GM06990 (cell line): Measurements from ENCODE around the gene CMC1.
"Not testable (repeated sequence)": the region's sequence is repeated elsewhere in the genome, so short reads cannot be mapped to it uniquely, and the experiment has no call there.

ENCODE experiments used
- DNase-seq: peaks from one replicate; pipeline ENCODE4 v3.0.0-alpha.2; 2011; ENCODE audit not compliant: insufficient read length; ENCODE audit errors: extremely low read depth
- H3K27me3 ChIP-seq: replicated peaks from 2 replicates; pipeline ENCODE4 v1.6.0; 2011; ENCODE audit warnings: low read length; ENCODE audit not compliant: control insufficient read depth, insufficient read depth
- H3K36me3 ChIP-seq: 2 replicates; pipeline ENCODE4 v1.5.1; 2011; ENCODE audit warnings: low read length; ENCODE audit not compliant: control insufficient read depth, insufficient read depth
- H3K4me3 ChIP-seq: replicated peaks from 2 replicates; pipeline ENCODE4 v1.5.1; 2011; ENCODE audit warnings: low read depth, mild to moderate bottlenecking, control low read depth, low read length
- CTCF ChIP-seq: IDR thresholded peaks from 2 replicates; pipeline ENCODE4 v1.5.1; 2011; ENCODE audit warnings: low read length, control low read depth, mild to moderate bottlenecking, inconsistent platforms; ENCODE audit not compliant: insufficient read depth, poor library complexity, severe bottlenecking

CMC1 gene

GRCh38 chr3:28267984-28268849, 26.8 kb downstream of the CMC1 start:
- Histone ChIP-seq H3K27me3 (no peaks in the 10 kb centered on the region), H3K4me3 (no peak overlapping the region), H3K36me3 (no peaks in the 10 kb centered on the region; the same call in none of the 2 replicates)
- TF ChIP-seq CTCF, result no peak
- DNase-seq, result no peak

DNA sequence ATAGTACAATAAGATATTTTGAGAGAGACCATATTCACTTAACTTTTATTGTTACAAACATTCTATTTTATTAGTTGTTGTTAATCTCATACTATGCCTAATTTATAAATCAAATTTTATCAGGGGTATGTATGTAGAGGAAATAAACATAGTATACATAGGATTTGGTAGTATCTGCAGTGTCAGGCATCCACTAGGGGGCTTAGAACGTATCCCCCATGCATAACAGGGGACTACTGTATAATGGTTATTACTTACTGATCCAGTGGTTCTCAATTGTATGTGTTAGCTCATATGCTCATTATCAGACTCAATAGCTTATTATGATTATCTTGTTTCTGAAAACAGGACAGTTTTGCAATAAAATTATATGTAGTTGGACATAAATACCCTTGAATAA, 27.6 kb downstream of the CMC1 start:
- Histone ChIP-seq H3K27me3 (no peaks in the 10 kb centered on the region), H3K36me3 (no peaks in the 10 kb centered on the region; the same call in none of the 2 replicates), H3K4me3 (no peak overlapping the region)
- peak; percentile 26 for TF ChIP-seq CTCF
- no peak for DNase-seq

- H3K27me3 ChIP-seq, DNase-seq, H3K4me3 ChIP-seq, H3K36me3 ChIP-seq: not testable (repeated sequence)
Observed at GRCh38 chr3:28269884-28270283, 28.5 kb downstream of the CMC1 start.

GRCh38 chr3:28273837-28274236, 32.4 kb downstream of the CMC1 start:
- no peak overlapping the region for H3K4me3 ChIP-seq
- peaks cover 3% of the 10 kb centered on the region for H3K36me3 ChIP-seq
- TF ChIP-seq CTCF, result no peak
- no peaks in the 10 kb centered on the region for H3K27me3 ChIP-seq
- DNase-seq, result no peak

DNA sequence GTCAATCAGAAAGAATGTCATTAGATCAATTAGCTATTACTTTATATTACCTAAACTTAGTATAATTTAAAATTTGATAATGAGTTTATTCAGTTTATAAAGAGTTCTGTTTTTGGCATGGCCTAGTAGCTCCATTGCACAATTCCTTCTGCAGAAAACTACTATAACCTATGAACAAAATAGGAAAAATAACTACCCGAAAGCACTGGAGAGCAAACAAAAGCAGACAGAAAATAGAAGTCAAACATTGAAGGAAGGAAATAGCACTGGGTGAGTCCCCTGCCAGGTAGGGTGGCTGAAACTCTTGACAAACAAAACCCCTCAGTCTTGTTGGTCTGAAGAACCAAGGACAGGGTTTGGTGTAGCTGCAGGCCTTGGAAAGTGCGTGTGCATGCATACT, 37.5 kb downstream of the CMC1 start:
- no peak for TF ChIP-seq CTCF
- no peak for DNase-seq
- Histone ChIP-seq H3K36me3 (peaks cover 3% of the 10 kb centered on the region), H3K4me3 (no peak overlapping the region), H3K27me3 (no peaks in the 10 kb centered on the region)

DNA sequence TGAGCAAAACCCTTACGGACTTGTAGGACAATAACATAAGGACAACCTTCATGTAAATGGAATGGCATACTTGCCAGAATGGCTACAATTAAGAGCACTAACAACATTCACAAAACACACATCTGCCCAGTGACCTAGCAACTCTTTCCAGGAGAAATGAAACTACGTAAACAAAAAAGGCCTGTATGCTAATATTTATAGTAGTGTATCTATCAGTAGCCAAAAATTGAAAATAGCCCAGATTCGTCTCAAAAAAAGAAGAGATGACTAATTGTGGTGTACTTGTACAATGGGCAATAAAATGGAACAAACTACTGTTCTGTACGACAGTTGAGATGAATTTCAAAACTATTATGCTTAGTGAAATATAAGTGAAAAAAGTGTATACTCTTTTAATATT, 38.4 kb downstream of the CMC1 start:
- no peak for DNase-seq
- Histone ChIP-seq H3K4me3 (no peak overlapping the region), H3K27me3 (no peaks in the 10 kb centered on the region), H3K36me3 (peaks cover 3% of the 10 kb centered on the region)
- no peak for TF ChIP-seq CTCF
